HepG2 (cell line): Measurements from ENCODE around the gene ATP9B. TPM values are rescaled to one million over a fixed set of nuclear protein-coding genes. Genes with fewer than 3 reads are reported as not detected.

Experiments
- EP300 ChIP-seq, 3 experiments: sonication (generic) in 1 of 3; formaldehyde crosslinking in 1 of 3; IDR thresholded peaks; 2 replicates each; pipeline versions ENCODE4 v1.5.1 to v1.6.1; 2011 to 2020; ENCODE audit warnings: low read depth in 2 of 3, low read length in 2 of 3, borderline replicate concordance in 1 of 3, improper control_type of control experiment in 1 of 3, mild to moderate bottlenecking in 1 of 3, missing genetic modification reagents in 1 of 3, moderate library complexity in 1 of 3
- FLYWCH1 ChIP-seq: sonication (generic); formaldehyde crosslinking; IDR thresholded peaks from 2 replicates; pipeline ENCODE4 v1.8.1; 2023; ENCODE audit warnings: mild to moderate bottlenecking, missing genetic modification reagents
- MYNN ChIP-seq: sonication (generic); formaldehyde crosslinking; IDR thresholded peaks from 2 replicates; pipeline ENCODE4 v1.4.0; 2020; ENCODE audit warnings: mild to moderate bottlenecking, low read depth, missing genetic modification reagents
- NPAS2 ChIP-seq: sonication (generic); formaldehyde crosslinking; IDR thresholded peaks from 2 replicates; pipeline ENCODE4 v1.8.0; 2022; ENCODE audit warnings: mild to moderate bottlenecking, missing genetic modification reagents, borderline replicate concordance
- ZNF644 ChIP-seq: IDR thresholded peaks from 2 replicates; pipeline ENCODE4 v1.6.1; 2016; ENCODE audit warnings: low read depth
- ZNF841 ChIP-seq: sonication (generic); formaldehyde crosslinking; IDR thresholded peaks from 2 replicates; pipeline ENCODE4 v1.8.1; 2023; ENCODE audit warnings: missing genetic modification reagents, borderline replicate concordance
- polyA plus RNA-seq, 8 experiments: library from polyadenylated mRNA; depleted of rRNA in 3 of 8; stranded (reverse) in 7 of 8; unstranded in 1 of 8; fragments of >200 nt; fragmentation: Illumina TruSeq in 4 of 8; extraction: Trizol in 4 of 8; gene quantifications; 2 replicates each; pipeline versions ENCODE4 v1.2.1 to v1.2.3, GENCODE V29; 2011 to 2016; ENCODE audit warnings: low read depth in 4 of 8, missing spikeins in 1 of 8, mixed read lengths in 1 of 8; ENCODE audit not compliant: insufficient read depth in 1 of 8
- total RNA-seq, 5 experiments: library from RNA; depleted of rRNA; stranded (reverse); fragments of >200 nt; fragmentation: Illumina TruSeq; extraction: Trizol; gene quantifications; 2 replicates each; pipeline ENCODE4 v1.2.3, GENCODE V29; 2016; ENCODE audit warnings: low read depth in 1 of 5
- TF ChIP-seq, protein P1 (sequence below): sonication (generic); formaldehyde crosslinking; IDR thresholded peaks from 2 replicates; pipeline ENCODE4 v1.5.1; 2020; ENCODE audit warnings: mild to moderate bottlenecking, missing genetic modification reagents, borderline replicate concordance
- TF ChIP-seq, protein P2 (sequence below): sonication (generic); formaldehyde crosslinking; IDR thresholded peaks from 2 replicates; pipeline ENCODE4 v1.4.0; 2020; ENCODE audit warnings: missing genetic modification reagents
- TF ChIP-seq, protein P3 (sequence below), 2 experiments: sonication (generic) in 1 of 2; formaldehyde crosslinking in 1 of 2; IDR thresholded peaks; 2 replicates each; pipeline versions ENCODE4 v1.5.1 to v1.6.1; 2011 to 2020; ENCODE audit warnings: borderline replicate concordance in 1 of 2, low read depth in 1 of 2, low read length in 1 of 2, mild to moderate bottlenecking in 1 of 2, missing genetic modification reagents in 1 of 2, moderate library complexity in 1 of 2
- TF ChIP-seq, protein P4 (sequence below): sonication (generic); formaldehyde crosslinking; IDR thresholded peaks from 2 replicates; pipeline ENCODE4 v1.4.0; 2020; ENCODE audit warnings: missing genetic modification reagents
- TF ChIP-seq, protein P5 (sequence below): sonication (generic); formaldehyde crosslinking; IDR thresholded peaks from 2 replicates; pipeline ENCODE4 v1.4.0; 2020; ENCODE audit warnings: mild to moderate bottlenecking, missing genetic modification reagents

Gene ATP9B
- total and polyA plus RNA-seq, 2 of the 13 experiments (the other 11 are each of a cell fraction or from before 2014, with no cell fraction given): 10.8 to 11.3 TPM

DNA sequence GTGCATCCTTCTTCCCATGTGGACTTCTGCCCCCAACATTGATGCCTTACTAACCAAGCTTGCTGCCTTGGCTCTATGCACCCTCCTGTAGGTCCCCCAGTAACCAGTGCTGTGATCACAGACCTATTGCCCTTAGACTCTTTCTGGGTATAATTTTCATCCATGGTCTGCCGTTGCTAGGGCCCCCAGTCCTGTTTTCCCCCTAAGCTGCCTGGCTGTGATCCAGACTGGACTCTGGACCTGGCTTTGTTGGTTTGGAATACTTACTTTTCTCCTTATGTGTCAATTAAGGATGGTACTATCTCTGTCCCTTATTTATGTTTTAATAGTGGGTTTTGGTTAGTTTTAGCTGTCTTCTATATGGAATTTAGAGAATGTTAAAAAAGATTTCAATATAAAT is 26.0 kb downstream of the ATP9B start (continued):
- TF ChIP-seq, protein P1, sequence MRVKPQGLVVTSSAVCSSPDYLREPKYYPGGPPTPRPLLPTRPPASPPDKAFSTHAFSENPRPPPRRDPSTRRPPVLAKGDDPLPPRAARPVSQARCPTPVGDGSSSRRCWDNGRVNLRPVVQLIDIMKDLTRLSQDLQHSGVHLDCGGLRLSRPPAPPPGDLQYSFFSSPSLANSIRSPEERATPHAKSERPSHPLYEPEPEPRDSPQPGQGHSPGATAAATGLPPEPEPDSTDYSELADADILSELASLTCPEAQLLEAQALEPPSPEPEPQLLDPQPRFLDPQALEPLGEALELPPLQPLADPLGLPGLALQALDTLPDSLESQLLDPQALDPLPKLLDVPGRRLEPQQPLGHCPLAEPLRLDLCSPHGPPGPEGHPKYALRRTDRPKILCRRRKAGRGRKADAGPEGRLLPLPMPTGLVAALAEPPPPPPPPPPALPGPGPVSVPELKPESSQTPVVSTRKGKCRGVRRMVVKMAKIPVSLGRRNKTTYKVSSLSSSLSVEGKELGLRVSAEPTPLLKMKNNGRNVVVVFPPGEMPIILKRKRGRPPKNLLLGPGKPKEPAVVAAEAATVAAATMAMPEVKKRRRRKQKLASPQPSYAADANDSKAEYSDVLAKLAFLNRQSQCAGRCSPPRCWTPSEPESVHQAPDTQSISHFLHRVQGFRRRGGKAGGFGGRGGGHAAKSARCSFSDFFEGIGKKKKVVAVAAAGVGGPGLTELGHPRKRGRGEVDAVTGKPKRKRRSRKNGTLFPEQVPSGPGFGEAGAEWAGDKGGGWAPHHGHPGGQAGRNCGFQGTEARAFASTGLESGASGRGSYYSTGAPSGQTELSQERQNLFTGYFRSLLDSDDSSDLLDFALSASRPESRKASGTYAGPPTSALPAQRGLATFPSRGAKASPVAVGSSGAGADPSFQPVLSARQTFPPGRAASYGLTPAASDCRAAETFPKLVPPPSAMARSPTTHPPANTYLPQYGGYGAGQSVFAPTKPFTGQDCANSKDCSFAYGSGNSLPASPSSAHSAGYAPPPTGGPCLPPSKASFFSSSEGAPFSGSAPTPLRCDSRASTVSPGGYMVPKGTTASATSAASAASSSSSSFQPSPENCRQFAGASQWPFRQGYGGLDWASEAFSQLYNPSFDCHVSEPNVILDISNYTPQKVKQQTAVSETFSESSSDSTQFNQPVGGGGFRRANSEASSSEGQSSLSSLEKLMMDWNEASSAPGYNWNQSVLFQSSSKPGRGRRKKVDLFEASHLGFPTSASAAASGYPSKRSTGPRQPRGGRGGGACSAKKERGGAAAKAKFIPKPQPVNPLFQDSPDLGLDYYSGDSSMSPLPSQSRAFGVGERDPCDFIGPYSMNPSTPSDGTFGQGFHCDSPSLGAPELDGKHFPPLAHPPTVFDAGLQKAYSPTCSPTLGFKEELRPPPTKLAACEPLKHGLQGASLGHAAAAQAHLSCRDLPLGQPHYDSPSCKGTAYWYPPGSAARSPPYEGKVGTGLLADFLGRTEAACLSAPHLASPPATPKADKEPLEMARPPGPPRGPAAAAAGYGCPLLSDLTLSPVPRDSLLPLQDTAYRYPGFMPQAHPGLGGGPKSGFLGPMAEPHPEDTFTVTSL (CRISPR knock-in tag): peak; percentile 43; the same call in 1 of the 2 replicates
- TF ChIP-seq, protein P2, sequence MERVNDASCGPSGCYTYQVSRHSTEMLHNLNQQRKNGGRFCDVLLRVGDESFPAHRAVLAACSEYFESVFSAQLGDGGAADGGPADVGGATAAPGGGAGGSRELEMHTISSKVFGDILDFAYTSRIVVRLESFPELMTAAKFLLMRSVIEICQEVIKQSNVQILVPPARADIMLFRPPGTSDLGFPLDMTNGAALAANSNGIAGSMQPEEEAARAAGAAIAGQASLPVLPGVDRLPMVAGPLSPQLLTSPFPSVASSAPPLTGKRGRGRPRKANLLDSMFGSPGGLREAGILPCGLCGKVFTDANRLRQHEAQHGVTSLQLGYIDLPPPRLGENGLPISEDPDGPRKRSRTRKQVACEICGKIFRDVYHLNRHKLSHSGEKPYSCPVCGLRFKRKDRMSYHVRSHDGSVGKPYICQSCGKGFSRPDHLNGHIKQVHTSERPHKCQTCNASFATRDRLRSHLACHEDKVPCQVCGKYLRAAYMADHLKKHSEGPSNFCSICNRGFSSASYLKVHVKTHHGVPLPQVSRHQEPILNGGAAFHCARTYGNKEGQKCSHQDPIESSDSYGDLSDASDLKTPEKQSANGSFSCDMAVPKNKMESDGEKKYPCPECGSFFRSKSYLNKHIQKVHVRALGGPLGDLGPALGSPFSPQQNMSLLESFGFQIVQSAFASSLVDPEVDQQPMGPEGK: peak; percentile 59; the same call in 1 of the 2 replicates
- TF ChIP-seq EP300 (IDR thresholded peaks at IDR 0.05; ENCODE audit: low read depth in 2 of 2, low read length in 2 of 2): peak in 1 of 2 experiments; percentile 33; a peak in 1 of 4 replicates
- no peak for TF ChIP-seq EP300 (CRISPR knock-in tag; IDR thresholded peaks at IDR 0.05; ENCODE audit: borderline replicate concordance)
- TF ChIP-seq ZNF841 (CRISPR knock-in tag): no peak
- TF ChIP-seq, protein P3, sequence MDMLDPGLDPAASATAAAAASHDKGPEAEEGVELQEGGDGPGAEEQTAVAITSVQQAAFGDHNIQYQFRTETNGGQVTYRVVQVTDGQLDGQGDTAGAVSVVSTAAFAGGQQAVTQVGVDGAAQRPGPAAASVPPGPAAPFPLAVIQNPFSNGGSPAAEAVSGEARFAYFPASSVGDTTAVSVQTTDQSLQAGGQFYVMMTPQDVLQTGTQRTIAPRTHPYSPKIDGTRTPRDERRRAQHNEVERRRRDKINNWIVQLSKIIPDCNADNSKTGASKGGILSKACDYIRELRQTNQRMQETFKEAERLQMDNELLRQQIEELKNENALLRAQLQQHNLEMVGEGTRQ (IDR thresholded peaks at IDR 0.05; ENCODE audit: low read depth, low read length): no peak
- TF ChIP-seq, protein P3 (CRISPR knock-in tag; IDR thresholded peaks at IDR 0.05; ENCODE audit: borderline replicate concordance): no peak
- no peak for TF ChIP-seq MYNN (CRISPR knock-in tag)
- TF ChIP-seq FLYWCH1: no peak
- TF ChIP-seq NPAS2 (CRISPR knock-in tag): no peak
- TF ChIP-seq, protein P4, sequence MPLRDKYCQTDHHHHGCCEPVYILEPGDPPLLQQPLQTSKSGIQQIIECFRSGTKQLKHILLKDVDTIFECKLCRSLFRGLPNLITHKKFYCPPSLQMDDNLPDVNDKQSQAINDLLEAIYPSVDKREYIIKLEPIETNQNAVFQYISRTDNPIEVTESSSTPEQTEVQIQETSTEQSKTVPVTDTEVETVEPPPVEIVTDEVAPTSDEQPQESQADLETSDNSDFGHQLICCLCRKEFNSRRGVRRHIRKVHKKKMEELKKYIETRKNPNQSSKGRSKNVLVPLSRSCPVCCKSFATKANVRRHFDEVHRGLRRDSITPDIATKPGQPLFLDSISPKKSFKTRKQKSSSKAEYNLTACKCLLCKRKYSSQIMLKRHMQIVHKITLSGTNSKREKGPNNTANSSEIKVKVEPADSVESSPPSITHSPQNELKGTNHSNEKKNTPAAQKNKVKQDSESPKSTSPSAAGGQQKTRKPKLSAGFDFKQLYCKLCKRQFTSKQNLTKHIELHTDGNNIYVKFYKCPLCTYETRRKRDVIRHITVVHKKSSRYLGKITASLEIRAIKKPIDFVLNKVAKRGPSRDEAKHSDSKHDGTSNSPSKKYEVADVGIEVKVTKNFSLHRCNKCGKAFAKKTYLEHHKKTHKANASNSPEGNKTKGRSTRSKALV (CRISPR knock-in tag): no peak
- 0 out of 2 replicates have a peak, but pooled peaks have one; percentile 14 for TF ChIP-seq ZNF644 (CRISPR knock-in tag)
- TF ChIP-seq, protein P5, sequence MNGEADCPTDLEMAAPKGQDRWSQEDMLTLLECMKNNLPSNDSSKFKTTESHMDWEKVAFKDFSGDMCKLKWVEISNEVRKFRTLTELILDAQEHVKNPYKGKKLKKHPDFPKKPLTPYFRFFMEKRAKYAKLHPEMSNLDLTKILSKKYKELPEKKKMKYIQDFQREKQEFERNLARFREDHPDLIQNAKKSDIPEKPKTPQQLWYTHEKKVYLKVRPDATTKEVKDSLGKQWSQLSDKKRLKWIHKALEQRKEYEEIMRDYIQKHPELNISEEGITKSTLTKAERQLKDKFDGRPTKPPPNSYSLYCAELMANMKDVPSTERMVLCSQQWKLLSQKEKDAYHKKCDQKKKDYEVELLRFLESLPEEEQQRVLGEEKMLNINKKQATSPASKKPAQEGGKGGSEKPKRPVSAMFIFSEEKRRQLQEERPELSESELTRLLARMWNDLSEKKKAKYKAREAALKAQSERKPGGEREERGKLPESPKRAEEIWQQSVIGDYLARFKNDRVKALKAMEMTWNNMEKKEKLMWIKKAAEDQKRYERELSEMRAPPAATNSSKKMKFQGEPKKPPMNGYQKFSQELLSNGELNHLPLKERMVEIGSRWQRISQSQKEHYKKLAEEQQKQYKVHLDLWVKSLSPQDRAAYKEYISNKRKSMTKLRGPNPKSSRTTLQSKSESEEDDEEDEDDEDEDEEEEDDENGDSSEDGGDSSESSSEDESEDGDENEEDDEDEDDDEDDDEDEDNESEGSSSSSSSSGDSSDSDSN (CRISPR knock-in tag): no peak
